ENCODE data around the gene SLC29A3. TPM values are rescaled to one million over a fixed set of nuclear protein-coding genes. Genes with fewer than 3 reads are reported as not detected.

Gene SLC29A3
- total RNA-seq, 1 donor from 2014 or later = 0.58 TPM

GRCh38 chr10:71344993-71345480, 26.0 kb downstream of the SLC29A3 start:
- no peak overlapping the region for H3K4me3 ChIP-seq (ENCODE audit: low read depth, low read length)
- no peak for DNase-seq (ENCODE audit: low read depth)
- no peak for TF ChIP-seq CTCF (conservative IDR thresholded peaks at IDR 0.05; ENCODE audit: low read depth, low read length)

- DNase-seq (ENCODE audit: low read depth) = no peak
- no peak overlapping the region for H3K4me3 ChIP-seq (ENCODE audit: low read depth, low read length)
- TF ChIP-seq CTCF (conservative IDR thresholded peaks at IDR 0.05; ENCODE audit: low read depth, low read length) = no peak
Observed at GRCh38 chr10:71345694-71346093, 26.6 kb downstream of the SLC29A3 start.

- no peak for TF ChIP-seq CTCF (conservative IDR thresholded peaks at IDR 0.05; ENCODE audit: low read depth, low read length)
- no peak for DNase-seq (ENCODE audit: low read depth)
- no peak overlapping the region for H3K4me3 ChIP-seq (ENCODE audit: low read depth, low read length)
Observed at GRCh38 chr10:71346731-71347130, 27.7 kb downstream of the SLC29A3 start.

GRCh38 chr10:71347587-71348395, 28.7 kb downstream of the SLC29A3 start:
- TF ChIP-seq CTCF (conservative IDR thresholded peaks at IDR 0.05; ENCODE audit: low read depth, low read length) = no peak
- no peak for DNase-seq (ENCODE audit: low read depth)
- H3K4me3 ChIP-seq (ENCODE audit: low read depth, low read length) = no peak overlapping the region

GRCh38 chr10:71348850-71349249, 29.8 kb downstream of the SLC29A3 start:
- TF ChIP-seq CTCF (conservative IDR thresholded peaks at IDR 0.05; ENCODE audit: low read depth, low read length) = no peak
- no peak overlapping the region for H3K4me3 ChIP-seq (ENCODE audit: low read depth, low read length)
- DNase-seq (ENCODE audit: low read depth) = no peak

- no peak for TF ChIP-seq CTCF (conservative IDR thresholded peaks at IDR 0.05; ENCODE audit: low read depth, low read length)
- DNase-seq (ENCODE audit: low read depth) = no peak
Observed at GRCh38 chr10:71349406-71349805, 30.3 kb downstream of the SLC29A3 start.

GRCh38 chr10:71351087-71351486, 32.0 kb downstream of the SLC29A3 start:
- no peak overlapping the region for H3K4me3 ChIP-seq (ENCODE audit: low read depth, low read length)
- no peak for TF ChIP-seq CTCF (conservative IDR thresholded peaks at IDR 0.05; ENCODE audit: low read depth, low read length)
- DNase-seq (ENCODE audit: low read depth) = no peak

More at GRCh38 chr10:71349406-71349805, 30.3 kb downstream of the SLC29A3 start:
- no peak overlapping the region for H3K4me3 ChIP-seq (ENCODE audit: low read depth, low read length)

Data from epithelial cell of proximal tubule (primary cell).